PC-9 (cell line): ENCODE measurements around the gene DDX10.
"Not testable (repeated sequence)": the region's sequence is repeated elsewhere in the genome, so short reads cannot be mapped to it uniquely, and the experiment has no call there.

Experiments
- CTCF ChIP-seq: fragments of 200-600 bp; sonication (generic); conservative IDR thresholded peaks from 2 replicates; pipeline ENCODE4 v1.6.1; 2017; ENCODE audit warnings: mixed run types, antibody characterized with exemption, mild to moderate bottlenecking, moderate library complexity
- EZH2 ChIP-seq: fragments of 200-600 bp; sonication (generic); IDR thresholded peaks from 2 replicates; pipeline ENCODE4 v1.8.0; 2017; ENCODE audit warnings: antibody characterized with exemption, low read depth

GRCh38 chr11:108740132-108740531 lies 75.3 kb downstream of the DDX10 start:
- not testable (repeated sequence) for TF ChIP-seq CTCF, EZH2
